GM12891 (cell line): ENCODE results near the gene ZP2.

ENCODE experiments used
- POLR2A ChIP-seq: IDR thresholded peaks from 2 replicates; pipeline ENCODE4 v1.6.1; 2011; ENCODE audit warnings: low read depth, low read length, control low read depth
- TAF1 ChIP-seq: IDR thresholded peaks from 2 replicates; pipeline ENCODE4 v1.6.1; 2011; ENCODE audit warnings: low read depth, low read length, control low read depth

DNA sequence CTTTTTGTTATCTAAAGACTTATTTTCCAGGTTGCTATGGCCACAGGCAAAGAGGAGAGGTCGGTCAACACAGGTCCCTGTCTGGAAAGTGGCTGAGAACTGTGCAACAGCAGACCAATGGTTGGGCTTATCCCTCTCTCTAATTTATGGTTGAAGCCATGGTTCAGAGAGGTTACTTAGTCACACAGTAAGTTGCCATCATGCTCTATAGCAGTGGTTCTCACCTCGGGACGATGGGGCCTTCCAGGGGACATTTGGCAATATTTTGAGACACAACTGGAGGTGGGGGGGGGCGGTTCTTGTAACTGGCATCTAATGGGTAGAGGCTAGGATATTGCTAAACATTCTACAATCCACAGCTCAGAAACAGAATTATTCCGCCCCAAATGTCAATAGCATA is 53.7 kb downstream of the ZP2 start:
- TF ChIP-seq POLR2A (no peak), TAF1 (no peak)
